DMS153 treated with DMSO at 0.1 percent for 48 hours (cell line): Measurements from ENCODE around the gene CDH4.

Experiments
- DNase-seq: peaks from one replicate; lab custom pipeline; 2025; ENCODE audit not compliant: unreplicated experiment; lab: John Stamatoyannopoulos, UW

CDH4 gene

DNA sequence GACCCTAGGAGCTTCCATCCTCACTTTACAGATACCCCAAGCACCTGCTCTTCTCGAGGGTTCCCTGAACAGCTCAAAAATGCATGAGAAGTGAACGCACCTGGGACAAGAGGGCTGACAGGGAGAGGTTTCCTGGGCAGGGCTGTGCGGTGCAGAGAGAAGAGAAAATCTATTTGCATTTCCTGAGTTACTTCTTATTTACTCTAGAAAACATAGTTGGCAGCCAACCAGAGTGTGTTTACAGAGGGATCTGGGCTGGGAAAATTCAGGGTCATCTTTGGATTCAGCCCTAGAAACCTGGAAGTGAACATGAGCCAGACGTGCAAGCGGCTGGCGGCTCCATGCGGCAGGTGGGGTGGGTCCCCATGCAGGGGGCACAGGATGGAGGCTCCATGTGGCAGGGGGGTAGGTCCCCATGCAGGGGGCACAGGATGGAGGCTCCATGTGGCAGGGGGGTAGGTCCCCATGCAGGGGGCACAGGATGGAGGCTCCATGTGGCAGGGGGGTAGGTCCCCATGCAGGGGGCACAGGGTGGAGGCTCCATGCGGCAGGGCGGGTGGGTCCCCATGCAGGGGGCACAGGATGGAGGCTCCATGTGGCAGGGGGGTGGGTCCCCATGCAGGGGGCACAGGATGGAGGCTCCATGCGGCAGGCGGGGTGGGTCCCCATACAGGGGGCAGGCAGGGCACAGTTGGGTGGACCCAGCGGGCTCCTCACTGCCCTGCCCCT lies 471.6 kb downstream of the CDH4 start:
- peak; percentile 38 for DNase-seq

DNA sequence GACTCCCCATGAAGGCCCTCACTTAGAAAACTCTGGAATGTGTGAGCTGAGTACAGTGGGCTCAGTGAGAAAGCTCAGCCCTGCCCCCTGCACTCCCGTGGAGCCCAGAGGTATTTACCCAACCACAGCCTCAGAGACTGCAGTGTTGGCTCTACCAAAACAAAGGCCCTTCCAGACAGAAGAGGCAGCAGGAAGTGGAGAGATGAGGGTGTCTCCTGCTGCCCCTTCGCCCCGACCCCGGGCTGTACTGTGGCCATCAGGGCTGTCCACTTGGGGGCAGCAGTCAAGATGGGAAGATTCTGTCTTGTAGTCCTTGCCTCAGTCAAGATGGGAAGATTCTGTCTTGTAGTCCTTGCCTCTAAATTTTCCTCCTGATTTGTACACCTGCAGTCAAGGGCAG lies 472.3 kb downstream of the CDH4 start:
- DNase-seq = peak; percentile 17

DNA sequence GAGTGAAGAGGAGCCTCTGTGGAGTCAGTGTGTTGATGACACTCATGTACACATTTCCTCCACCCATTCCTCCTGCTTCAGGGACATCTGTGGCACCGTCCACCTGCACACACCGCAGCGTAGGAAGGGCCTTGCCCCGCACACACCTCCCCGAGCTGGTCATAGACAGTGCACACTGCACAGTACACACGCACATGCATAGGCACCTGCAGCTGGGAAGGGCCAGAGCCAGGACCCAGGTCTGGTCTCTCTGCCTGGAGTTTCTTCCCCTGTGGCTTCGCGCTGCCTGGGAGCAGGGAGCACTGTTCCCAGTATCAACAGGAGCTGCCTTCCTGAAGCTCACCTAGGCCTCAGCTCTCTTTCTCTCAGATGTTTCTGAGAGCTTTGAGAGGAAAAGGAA lies 473.1 kb downstream of the CDH4 start:
- DNase-seq = no peak

DNA sequence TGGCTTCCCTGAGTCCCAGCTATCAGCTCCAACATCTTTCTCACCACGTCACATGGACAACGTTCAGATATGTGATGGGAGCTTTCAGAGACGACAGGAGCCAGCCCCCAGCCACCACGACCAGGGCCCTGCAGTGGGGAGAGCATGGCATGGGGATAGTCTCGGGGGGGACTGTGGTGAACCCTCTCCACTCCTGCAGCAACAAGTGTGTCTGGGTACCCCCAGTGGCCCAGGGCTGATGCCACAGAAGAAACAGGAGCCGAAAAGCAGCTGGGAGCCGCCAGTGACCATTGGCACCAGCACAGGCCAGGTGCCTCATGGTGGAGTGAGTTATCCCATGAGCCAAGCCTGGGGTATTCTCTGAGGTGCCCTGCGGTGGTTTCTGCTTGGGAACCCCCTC lies 473.9 kb downstream of the CDH4 start:
- no peak for DNase-seq

DNA sequence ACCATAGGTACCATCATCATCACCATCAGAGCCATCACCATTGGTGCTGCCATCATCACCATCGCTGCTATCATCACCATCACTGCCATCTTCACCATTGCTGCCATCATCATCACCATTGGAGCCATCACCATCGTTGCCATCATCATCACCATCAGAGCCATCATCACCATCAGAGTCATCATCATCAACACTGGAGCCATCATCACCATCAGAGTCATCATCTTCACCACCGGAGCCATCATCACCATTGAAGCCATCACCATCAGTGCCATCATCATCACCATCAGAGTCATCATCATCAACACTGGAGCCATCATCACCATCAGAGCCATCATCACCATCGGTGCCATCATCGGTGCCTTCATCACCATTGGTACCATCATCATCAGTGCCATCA lies 474.9 kb downstream of the CDH4 start:
- no peak for DNase-seq

DNA sequence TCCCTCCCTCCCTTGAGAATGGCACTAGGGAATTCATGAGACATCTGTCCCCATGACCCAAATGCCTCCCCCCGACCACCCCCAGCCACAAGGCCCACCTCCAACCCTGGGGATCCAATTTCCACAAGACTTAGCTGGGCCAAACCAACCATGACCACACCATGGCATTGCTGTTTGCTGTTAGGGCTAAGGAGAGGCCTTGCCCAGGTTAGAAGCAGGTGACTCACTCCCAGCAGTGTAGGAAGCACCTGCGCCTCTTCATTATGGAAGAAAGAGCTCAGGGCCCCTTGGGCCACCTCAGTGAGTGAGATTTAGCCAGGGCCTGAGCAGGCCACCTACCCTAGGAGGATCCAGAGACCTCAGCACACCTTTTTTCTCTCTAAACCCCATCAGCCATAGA lies 475.7 kb downstream of the CDH4 start:
- no peak for DNase-seq

DNA sequence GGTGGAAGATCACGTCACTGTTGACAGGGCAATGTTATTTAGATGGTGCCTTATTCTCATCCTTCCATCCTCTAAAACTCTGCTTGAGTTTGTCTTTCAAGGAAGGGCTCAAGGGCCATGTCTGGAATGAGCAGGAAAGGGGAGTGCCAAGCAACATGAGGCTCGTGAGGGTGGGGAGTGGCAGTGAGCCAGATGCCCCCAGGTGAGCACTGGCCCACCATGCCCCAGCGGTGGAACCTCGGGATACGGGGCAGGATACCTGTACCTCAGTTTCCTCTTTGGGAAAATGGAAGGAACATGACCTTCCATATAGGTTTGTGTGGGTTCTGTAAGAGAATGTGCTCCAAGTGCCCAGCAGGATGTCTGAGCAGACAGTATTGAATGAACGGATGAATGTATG lies 476.3 kb downstream of the CDH4 start:
- no peak for DNase-seq

DNA sequence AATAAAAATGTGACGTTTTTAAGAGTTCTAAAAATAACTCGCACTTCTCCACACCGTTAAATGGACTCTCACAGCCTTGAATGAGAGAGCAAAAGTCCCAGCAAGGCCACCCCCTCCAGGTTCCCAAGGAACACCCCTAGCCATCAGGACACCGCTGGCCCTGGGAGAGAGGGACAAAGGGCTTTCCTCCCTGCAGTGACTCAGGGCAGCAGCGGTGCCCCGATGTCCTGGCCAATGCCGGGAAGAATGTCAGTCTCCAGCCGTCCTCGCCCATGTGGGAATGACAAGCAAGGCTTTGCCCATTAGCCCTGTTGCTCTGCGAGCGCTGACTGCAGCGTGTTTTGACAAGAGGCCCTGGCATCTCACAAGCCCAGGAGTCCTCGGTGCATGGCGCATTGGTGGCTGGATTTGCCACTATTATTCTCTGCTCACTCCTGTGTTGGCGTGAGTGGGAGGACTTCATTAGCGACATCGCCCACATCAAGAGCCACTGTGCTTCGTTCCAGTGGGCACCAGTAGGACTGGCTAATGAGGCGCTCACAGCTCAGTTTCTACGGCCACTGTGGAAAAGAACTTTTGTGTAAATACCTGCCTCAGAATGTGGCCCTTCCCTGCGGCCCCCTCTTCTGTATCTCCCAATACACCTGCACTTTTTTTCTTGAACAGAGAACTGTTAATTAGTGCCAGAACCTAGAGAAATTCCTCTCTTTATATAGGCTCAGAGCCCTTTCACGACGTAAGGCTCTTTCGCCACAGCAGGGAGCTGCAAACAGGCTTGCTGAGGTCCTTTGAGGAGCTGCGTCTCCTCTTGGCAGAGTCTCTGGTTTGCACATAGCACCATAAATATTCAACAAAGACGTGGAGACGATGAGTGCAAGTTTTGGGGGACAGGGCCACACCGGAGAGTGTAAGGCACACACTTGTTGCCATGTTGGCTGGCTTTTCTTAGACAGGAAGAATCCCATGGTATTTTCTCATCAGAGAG lies 477.0 kb downstream of the CDH4 start:
- DNase-seq = no peak

DNA sequence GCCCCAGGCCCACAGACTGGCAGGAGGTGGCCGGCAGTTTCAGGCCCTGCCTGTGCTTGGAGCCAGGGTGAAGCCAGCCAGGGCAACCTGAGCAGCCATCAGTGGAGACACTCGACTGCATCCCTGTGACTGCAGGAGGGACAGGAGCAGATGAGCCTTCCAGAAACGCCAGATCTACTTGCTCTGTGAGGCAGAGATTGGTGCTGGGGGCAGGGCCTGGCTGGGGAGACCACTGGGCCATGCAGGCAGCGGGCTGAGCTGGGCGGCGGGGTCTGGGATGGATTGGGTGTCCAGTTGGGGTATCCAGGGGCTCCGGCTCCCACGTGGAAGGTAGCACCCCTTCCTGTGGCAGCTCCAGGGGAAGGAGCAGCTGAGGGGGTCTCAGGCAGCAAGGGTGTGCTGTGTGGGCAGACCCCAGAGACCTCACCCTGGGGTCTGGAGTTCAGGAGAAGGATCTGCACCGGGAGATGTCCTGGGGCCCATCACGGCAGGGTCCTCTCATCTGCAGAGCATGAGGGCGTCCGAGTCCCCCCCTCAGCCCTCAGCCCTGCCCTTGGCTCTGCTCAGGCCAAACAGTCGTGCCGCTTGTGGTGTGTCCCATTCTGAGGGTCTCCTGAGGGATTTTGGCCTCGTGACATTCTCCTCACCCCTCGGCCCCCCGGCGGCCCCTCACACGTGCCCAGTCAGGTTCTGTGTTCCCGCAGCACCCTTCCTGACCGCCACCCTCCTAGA lies 478.7 kb downstream of the CDH4 start:
- no peak for DNase-seq

DNA sequence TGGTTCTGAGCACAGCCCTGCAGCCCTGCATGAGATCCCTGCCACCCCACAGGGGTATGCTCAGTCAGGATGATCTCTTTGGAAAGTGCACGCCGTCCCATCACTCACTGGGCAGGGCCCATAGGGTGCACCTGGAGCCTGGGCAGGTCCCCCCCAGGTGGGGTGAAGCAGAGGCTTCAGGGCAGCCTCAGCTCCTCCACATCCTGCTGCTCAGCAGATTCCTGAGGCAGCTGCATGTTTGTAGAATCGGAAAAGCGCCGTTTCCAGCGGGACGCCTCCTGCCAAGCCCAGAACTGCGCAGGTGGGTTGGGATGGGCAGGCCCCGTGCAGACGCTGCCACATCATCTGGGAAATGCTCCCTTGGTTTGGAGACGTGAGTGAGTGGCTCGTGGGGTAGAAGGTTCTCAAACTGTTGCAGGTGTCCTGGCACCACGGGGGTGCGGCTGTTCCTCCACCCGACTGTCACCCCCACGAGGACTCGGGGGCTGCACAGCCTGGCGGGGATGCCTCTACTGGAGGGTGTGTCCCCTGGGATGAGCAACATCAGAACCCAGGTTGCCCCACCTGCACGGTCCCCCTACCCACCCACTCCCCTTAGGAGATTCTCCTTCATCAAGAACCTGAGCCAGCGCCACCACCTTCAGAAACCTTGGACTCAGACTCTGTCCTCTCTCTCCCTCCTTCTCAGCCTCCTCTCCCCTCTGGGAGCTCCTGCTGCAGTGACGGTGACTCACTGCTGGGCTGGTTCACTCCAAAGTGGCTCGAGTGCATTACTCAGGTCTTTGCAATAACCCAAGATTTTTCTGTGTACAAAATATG lies 479.5 kb downstream of the CDH4 start:
- DNase-seq = no peak

DNA sequence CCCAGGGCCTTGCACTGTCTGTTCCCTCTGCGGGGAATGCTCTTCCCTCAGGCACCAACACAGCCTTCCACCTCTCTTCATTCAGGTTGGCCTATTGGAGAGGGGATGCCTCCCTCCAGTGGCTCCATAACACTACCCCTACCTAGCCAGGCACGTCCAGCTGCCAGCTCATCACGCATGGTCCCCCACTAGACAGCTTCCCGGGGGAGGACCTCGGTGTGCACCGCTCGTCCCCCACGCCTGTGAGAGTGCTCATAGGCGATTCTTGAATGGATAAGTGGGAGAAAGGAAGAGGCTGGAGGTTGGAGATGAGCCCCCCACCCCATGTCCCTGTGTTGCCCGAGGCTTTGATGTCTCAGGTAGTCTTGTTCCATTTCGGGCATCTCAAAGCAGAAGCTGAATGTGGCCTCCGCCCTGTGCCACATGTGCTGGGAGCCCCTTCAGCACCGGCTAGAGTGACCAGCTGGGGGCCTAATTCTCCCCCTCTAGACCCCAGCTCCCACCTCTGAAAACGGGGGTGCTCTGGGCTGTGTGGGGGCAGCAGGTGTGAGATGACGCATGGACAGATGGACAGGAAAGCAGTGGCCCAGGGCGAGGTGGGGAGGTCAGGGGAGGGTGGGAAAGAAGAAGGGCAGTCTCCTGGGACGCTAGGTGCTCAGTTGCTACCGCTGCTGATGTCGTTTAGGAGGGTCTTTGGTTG lies 480.6 kb downstream of the CDH4 start:
- no peak for DNase-seq

DNA sequence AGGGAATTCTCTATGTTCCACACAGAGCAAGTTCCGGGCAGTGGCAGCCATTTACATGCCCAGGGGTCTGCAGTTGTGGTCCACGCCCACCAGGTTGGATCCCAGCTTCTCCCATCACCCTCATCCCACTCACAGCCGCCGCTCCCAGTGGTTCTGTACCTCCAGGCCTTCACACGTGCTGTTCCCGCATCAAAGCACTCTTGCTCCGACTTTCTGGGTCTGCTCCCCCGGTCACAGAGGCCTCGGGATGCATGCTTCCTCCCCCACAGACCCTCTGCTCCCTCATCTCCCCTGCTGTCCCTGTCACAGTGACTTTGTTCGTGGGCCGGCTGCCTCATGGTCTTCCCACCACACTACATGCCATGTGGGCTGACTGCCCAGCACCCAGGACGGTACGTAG lies 481.2 kb downstream of the CDH4 start:
- DNase-seq = no peak

DNA sequence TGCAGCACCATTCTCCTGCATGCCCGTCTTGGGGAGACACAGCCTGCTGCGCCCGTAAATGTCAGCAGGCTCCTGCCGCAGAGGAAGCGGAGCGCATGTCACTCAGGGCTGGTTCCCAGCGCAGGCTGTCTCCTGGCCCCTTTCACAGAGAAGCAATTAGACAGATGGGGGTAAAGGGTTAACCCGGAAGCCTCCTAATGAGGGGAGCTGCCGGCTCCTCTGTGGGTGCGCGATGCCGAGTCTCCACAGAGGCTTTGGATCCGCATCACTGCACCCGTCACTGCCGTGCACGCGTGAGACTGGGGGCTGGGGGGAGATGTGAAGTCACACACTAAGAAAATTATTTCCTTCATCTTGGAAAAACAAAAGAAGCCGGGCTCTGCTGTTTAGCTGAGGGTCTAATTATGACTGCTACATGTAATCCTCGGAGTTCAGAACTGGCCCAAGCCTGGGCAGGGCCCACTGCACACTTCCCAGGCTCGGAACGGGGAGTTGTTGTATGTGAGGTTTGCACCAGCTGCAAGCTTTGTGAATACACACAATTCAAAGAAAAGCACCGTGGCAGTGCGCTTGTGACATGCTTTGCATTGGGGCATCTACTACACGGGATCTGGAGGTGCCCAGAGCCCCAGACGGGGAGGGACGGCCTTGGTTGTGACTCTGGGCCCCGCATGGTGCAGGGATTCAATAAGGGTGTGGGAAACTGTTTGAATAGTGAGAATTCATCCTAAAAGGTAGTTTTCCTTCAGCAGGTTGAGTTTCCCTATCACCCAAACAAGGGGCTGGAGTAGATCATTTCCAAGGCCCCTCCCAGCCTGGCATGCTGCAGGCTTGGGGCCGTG lies 482.1 kb downstream of the CDH4 start:
- DNase-seq = no peak

DNA sequence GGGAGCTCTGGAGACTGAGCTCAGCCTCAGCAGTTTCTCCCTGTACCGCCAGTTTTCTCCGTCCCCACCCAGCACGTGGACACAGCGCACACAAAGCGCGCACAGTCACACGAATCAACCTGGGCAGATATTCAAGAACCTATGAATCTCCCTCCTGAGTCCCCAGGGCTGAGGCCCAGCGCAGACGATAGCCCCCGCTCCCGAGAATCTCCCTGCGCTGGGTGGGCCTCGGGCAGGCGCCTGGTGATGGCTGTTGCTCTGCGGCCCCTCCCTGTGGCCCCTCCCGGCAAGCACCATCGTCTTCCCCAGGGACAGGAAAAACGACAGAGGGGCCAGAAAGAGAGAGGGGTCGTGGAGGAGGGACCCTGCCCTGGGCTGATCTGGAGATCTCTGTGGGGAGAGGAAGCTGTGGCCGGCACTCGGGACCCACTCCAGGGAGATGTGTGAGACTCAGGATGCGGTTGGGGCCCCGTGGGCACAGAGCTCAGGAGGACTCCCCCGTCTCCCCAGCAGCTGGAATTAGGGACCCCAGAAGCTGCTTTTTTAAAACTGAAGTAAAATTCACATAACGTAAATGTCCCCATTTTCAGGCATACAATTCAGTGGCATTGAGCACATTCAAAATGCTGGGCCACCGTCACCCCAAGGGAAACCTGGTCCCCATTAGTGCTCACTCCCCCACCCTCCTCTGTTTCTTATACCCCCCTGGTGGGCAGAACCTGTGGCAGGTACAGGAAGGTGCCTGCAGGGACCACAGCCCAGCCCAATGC lies 482.9 kb downstream of the CDH4 start:
- DNase-seq = no peak

DNA sequence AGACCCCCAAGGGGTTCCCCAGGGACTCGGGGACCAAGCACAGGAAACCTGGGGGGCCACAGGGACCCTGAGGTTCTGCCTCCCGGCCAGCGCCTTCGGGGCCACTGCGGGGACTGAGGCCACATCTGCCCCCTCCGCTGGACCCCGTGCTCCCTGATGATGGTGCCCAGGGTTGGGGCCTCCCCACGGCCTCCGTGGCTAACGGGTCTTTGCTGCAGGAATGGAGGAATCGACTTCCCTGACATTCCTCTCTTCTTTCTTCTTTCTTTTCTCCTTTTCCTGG lies 483.4 kb downstream of the CDH4 start:
- no peak for DNase-seq

DNA sequence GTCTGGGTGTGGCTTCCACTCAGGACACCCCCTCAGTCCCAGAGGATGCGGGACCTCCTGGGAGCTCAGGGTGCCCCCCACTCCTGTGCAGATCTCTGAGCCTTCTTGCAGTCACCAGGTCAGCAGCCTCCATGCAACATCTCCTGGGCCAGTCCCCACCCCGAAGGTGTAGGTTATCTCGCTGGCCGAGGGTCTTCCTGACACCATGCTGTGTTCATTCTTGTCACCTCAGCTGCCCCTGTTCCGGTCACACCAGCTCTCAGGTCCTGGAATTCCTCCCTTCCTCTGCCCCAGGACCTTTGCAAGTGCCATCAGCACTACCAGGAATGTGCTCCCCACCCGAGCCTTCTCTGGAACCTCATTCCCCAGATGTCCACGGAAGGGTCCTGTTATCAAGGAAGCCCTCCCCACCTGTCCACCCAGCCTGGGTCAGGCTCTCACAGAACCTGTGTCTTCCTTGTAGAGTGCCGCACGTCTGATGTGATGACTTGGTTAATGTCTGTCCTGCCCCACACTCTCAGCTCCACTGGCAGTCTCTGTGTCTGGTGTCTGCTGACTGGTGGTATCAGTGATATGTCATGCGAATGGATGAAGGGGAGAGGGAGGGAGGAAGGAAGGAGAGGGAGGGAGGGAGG lies 484.1 kb downstream of the CDH4 start:
- no peak for DNase-seq

DNA sequence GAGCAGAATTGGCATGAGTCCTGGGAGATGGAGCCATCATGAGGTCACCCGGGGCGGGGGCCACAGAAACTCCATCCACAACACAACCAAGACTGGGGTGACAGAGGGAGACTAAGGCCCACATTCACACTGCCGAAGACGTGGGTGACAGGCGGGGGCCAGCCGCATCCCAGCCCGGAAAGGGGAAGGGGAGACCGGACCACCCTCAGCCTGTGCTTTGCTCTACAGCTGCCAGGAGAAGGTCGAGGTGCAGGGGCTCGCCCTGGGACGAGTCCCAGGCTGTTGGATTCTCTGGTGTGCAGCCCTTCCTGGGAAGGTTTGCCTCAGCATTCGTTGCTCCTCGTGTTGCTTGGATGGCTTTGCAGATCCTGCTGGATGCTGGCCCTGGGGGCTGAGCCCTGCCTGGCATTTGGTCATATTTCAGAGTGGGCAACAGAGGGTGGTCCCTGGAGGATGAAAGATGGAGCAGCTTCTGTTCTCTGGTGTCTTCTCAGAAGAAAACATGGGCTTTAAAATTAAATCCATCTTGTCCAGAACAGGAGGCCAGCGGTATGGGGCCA lies 484.8 kb downstream of the CDH4 start:
- no peak for DNase-seq

DNA sequence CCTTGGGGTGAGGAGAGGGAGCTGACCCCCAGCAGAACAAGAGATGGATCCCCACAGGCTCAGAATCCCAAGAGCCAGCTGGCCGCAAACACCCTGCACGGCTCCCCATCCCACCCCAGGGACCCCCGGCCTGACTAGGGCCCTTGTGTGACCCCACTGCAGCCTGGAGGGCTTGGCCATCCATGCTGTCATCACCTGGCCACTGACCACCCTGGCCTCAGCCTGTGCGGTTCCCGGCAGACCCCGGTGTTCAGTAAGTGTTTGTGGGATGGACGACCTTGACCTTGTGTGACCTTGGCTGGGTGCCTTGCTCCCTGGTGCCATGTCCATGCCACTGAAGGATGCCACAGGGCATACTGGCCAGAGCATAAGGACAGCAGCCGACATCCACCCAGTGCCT lies 485.3 kb downstream of the CDH4 start:
- DNase-seq = no peak
